CD4-positive, alpha-beta T cell (primary cell): ENCODE measurements around the gene CLBA1. TPM values are rescaled to one million over a fixed set of nuclear protein-coding genes. Genes with fewer than 3 reads are reported as not detected.

Source experiments
- ATAC-seq: fragments of 200-7000 bp; cut with Tn5 transposase; one replicate; pipeline ENCODE4 v1.10.0; 2022; ENCODE audit warnings: mild to moderate bottlenecking; ENCODE audit not compliant: poor library complexity
- CTCF ChIA-PET: fragments of 350-600 bp; sonication (Branson Sonifier 250); formaldehyde crosslinking; loops from one replicate; lab custom pipeline; 2021; ENCODE audit warnings: antibody characterized with exemption, inconsistent platforms; lab: Charles Lee
- POLR2A ChIA-PET: fragments of 350-600 bp; sonication (Branson Sonifier 250); formaldehyde crosslinking; loops from one replicate; lab custom pipeline; 2021; ENCODE audit warnings: antibody characterized with exemption, inconsistent platforms; lab: Charles Lee
- DNase-seq, 14 experiments: peaks; one replicate each; pipeline ENCODE4 v3.0.0-alpha.2; 2013 to 2020; ENCODE audit warnings: mixed read lengths in 2 of 14
- H3K27ac ChIP-seq, 2 donors: one replicate each; pipeline versions ENCODE4 v1.5.1 to v1.7.0; 2013; ENCODE audit warnings: low read length in 2 of 2, low read depth in 1 of 2, mild to moderate bottlenecking in 1 of 2
- H3K27me3 ChIP-seq, 2 experiments: 1 replicate in 1 of 2; 2 replicates in 1 of 2; pipeline versions ENCODE4 v1.6.1 to v1.7.0; 2013; ENCODE audit warnings: low read length in 2 of 2, control low read depth in 1 of 2, mild to moderate bottlenecking in 1 of 2, moderate library complexity in 1 of 2; ENCODE audit not compliant: insufficient read depth in 2 of 2, control insufficient read depth in 1 of 2
- H3K36me3 ChIP-seq: one replicate; pipeline ENCODE4 v1.6.1; 2013; ENCODE audit warnings: low read length, control low read depth; ENCODE audit not compliant: insufficient read depth
- H3K4me1 ChIP-seq: one replicate; pipeline ENCODE4 v1.6.1; 2013; ENCODE audit warnings: low read length, control low read depth; ENCODE audit not compliant: insufficient read depth
- H3K4me3 ChIP-seq: one replicate; pipeline ENCODE4 v1.5.1; 2013; ENCODE audit warnings: mild to moderate bottlenecking, low read length, moderate library complexity
- H3K9me3 ChIP-seq, 2 experiments: 1 replicate in 1 of 2; 2 replicates in 1 of 2; pipeline versions ENCODE4 v1.6.1 to v1.7.0; 2013; ENCODE audit warnings: low read length in 2 of 2, mild to moderate bottlenecking in 2 of 2, control low read depth in 1 of 2, moderate library complexity in 1 of 2; ENCODE audit not compliant: control insufficient read depth in 1 of 2, insufficient read depth in 1 of 2
- H3K27ac Mint-ChIP-seq: one replicate; pipeline ENCODE4 v1.8.0; 2020; ENCODE audit warnings: mixed read lengths
- H3K27me3 Mint-ChIP-seq: one replicate; pipeline ENCODE4 v1.8.0; 2021; ENCODE audit warnings: mixed read lengths
- H3K36me3 Mint-ChIP-seq: one replicate; pipeline ENCODE4 v1.8.0; 2021; ENCODE audit warnings: low read depth, mixed read lengths
- H3K4me1 Mint-ChIP-seq: one replicate; pipeline ENCODE4 v1.8.0; 2021; ENCODE audit warnings: low read depth, mixed read lengths
- H3K4me3 Mint-ChIP-seq: one replicate; pipeline ENCODE4 v1.8.0; 2020; ENCODE audit warnings: mild to moderate bottlenecking, mixed read lengths
- H3K9me3 Mint-ChIP-seq: one replicate; pipeline ENCODE4 v1.8.0; 2020; ENCODE audit warnings: mixed read lengths
- CTCF ChIP-seq: fragments of 200-600 bp; IDR thresholded peaks from one replicate; pipeline ENCODE4 v1.8.0; 2022; ENCODE audit warnings: antibody characterized with exemption, mild to moderate bottlenecking
- intact Hi-C, 2 experiments: fragments of 100-400 bp; cut with DNase I in 1 of 2; cut with micrococcal nuclease in 1 of 2; formaldehyde crosslinking; loops; one replicate each; pipeline versions ENCODE4 v1.15.1 to v1.9.0; 2023 to 2025; cut with DNase I, micrococcal nuclease
- polyA plus RNA-seq, 2 donors: library from polyadenylated mRNA; unstranded; fragments of 120-200 nt; gene quantifications; one replicate each; pipeline ENCODE4 v1.2.1, GENCODE V29; 2013
- total RNA-seq, 174 experiments: library from RNA in 2 of 174; stranded (reverse) in 2 of 174; gene quantifications; one replicate each; pipeline ENCODE4 v1.2.3 and lab custom pipeline; 2021 to 2026

Gene CLBA1
- total RNA-seq: 1 to 10 TPM; 1.7 to 1.8 TPM
- polyA plus RNA-seq (2013, experiment 1 of 2): 1.2 TPM
- polyA plus RNA-seq (2013, experiment 2 of 2): 1.7 TPM
- 0.83 to 14.8 (median 5.2) reads per million in 172 experiments for total RNA-seq (lab: John Stamatoyannopoulos, UW)

GRCh38 chr14:104985675-104986486, at the start of gene CLBA1:
Gene CLBA1 (plus strand): TSS chr14:104985788. CDS start chr14:104986432, 644 bp downstream.
- no peak for TF ChIP-seq CTCF
- Mint-ChIP-seq H3K9me3 (no peaks in the 10 kb centered on the region), H3K27me3 (no peaks in the 10 kb centered on the region), H3K4me1 (no peaks in the 10 kb centered on the region), H3K27ac (peak within 1 kb of the TSS; percentile 80), H3K4me3 (peak within 1 kb of the TSS; percentile 75), H3K36me3 (no peaks in the 10 kb centered on the region)
- Histone ChIP-seq H3K9me3 (no peaks in the 10 kb centered on the region), H3K4me3 (peak within 1 kb of the TSS; percentile 56), H3K27me3 (no peaks in the 10 kb centered on the region), H3K27ac (no peak within 1 kb of the TSS), H3K36me3 (no peaks in the 10 kb centered on the region), H3K4me1 (peaks cover 16% of the 10 kb centered on the region)
- peak; percentile 96 for ATAC-seq
- intact Hi-C loops: loop anchor here (1.0 to 2.0 kb wide), 3 partner anchors 32 to 35 kb away; partner anchors contain the start of gene CDCA4 (in 2 of the 2)
- peak; percentile 73 to 97 (median 86) for DNase-seq
- ChIA-PET CTCF (interaction anchor here (2.2 kb wide), 1 partner anchor 60 kb away, joined by 17 read pairs; no protein-coding TSS in a partner anchor), POLR2A (interaction anchor here (0.8 to 1.6 kb wide), 6 partner anchors 31 to 504 kb away, joined by 3 to 15 read pairs (median 5); partner anchors contain the start of genes CDCA4, GPR132, PACS2 and SIVA1)

DNA sequence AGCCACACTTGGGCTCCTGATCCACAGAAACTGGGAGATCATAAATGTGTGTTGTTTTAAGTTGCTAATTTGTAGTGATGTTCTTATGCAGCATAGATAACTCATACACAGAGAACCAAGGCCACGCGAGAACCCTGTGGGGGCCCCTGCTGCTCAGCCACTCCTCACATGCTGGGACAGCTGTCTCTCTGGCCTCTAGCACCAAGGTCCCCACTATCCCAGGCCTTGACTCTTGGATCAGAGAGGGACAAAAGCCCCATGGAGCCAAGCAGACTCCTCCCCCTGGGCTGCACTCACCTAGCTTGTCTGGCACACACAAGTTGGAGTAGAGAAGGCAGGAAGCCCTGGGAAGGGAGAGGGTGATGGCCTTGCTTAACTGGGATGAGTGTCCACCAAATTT, 49.6 kb upstream of the CLBA1 start:
- H3K4me3 Mint-ChIP-seq: no peak overlapping the region
- no peak for ATAC-seq
- ChIA-PET CTCF (no interaction called here), POLR2A (no interaction called here)
- peaks cover 10% of the 10 kb centered on the region for H3K4me1 ChIP-seq
- H3K9me3 ChIP-seq: no peaks in the 10 kb centered on the region
- H3K27me3 Mint-ChIP-seq: peaks cover 20% of the 10 kb centered on the region
- H3K27me3 ChIP-seq: peaks cover 0 to 13% of the 10 kb centered on the region in 2 experiments
- H3K36me3 Mint-ChIP-seq: no peaks in the 10 kb centered on the region
- H3K27ac Mint-ChIP-seq: no peak overlapping the region
- no peaks in the 10 kb centered on the region for H3K36me3 ChIP-seq
- DNase-seq: no peak
- H3K4me1 Mint-ChIP-seq: peaks cover 5% of the 10 kb centered on the region
- no peak overlapping the region for H3K4me3 ChIP-seq
- intact Hi-C loops: no loop called here
- no peak overlapping the region for H3K27ac ChIP-seq
- no peaks in the 10 kb centered on the region for H3K9me3 Mint-ChIP-seq
- TF ChIP-seq CTCF: no peak

DNA sequence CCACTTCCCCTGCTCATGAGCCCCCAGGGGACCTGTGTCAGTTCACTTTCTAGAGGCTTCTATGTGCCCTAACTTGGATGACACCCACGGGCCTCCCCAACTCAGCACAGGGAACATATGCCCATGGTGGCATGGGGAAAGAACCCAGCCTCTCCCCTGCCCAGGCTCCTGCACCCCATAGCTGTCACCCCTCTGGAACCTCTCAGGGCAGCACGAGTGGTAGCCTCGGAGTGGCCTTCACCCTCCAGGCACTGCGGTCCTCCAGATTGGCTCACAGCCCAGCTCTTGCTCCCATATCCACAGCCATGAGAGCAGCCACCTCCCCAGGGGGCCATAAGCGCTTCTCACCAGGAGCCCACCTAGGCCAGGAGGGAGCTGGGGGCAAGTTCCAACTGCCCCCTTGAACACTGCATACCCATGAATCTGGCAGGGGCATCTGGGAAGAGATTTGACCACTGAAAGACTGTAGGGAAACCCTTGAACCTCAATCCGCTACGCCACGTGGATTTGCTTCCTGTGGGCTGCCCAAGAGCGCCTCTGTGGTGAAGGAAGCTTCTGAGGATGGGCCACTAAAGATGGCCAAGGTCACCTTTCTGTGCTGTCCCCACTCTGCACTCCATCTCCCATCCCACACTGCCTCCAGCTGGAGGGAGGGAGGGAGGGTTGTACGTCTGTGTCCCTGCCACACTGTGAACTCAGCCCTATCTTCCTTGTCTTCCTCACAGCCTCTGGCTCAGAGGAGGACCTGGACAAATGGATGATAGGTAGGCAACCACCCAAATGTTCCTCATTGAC, 49.0 kb upstream of the CLBA1 start:
- H3K36me3 ChIP-seq: no peaks in the 10 kb centered on the region
- H3K27me3 Mint-ChIP-seq: peaks cover 21% of the 10 kb centered on the region
- peaks cover 5% of the 10 kb centered on the region for H3K4me1 Mint-ChIP-seq
- H3K4me1 ChIP-seq: peaks cover 10% of the 10 kb centered on the region
- TF ChIP-seq CTCF: no peak
- H3K36me3 Mint-ChIP-seq: no peaks in the 10 kb centered on the region
- H3K27me3 ChIP-seq: peaks cover 0 to 13% of the 10 kb centered on the region in 2 experiments
- ChIA-PET POLR2A (no interaction called here), CTCF (no interaction called here)
- no peaks in the 10 kb centered on the region for H3K9me3 Mint-ChIP-seq
- no peak overlapping the region for H3K27ac ChIP-seq
- intact Hi-C loops: no loop called here
- ATAC-seq (no peak), DNase-seq (peak in 1 of 14 experiments; percentile 8)
- H3K9me3 ChIP-seq: no peaks in the 10 kb centered on the region
- H3K4me3 ChIP-seq: no peak overlapping the region
- H3K27ac Mint-ChIP-seq: no peak overlapping the region
- no peak overlapping the region for H3K4me3 Mint-ChIP-seq
